ENCODE results near the gene SPAG9. TPM values are rescaled to one million over a fixed set of nuclear protein-coding genes. Genes with fewer than 3 reads are reported as not detected.

The SPAG9 gene
- total and polyA plus RNA-seq, 2 of the 8 experiments (the other 6 are each of a cell fraction or from before 2014, with no cell fraction given), result 9.8 to 63.8 TPM

DNA sequence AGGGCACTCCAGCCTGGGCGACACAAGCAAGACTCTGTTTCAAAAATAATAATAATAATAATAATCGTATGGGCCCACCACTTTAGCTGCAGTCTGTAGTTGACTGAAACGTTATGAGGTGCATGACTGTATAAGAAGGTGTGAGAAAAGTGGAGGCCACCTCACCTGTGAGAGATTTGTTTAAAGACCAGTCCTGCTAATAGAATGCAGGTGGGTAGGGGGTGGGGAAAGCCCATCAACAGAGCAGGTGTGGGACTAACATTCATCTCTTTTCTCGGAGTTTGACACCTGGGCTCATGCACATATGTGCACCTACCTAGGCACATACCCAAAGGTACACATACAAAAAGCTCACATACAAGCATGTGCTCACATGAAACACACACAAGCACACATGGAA is 186.5 kb downstream of the SPAG9 start:
- no peak for TF ChIP-seq JUND (IDR thresholded peaks at IDR 0.05; ENCODE audit: low read length)
- Histone ChIP-seq H4K91ac (replicated peaks; ENCODE audit: insufficient read length, low read length) (peak overlapping the region; percentile 83), H3K4ac (replicated peaks; ENCODE audit: insufficient read length, low read depth, low read length) (no peak overlapping the region), H3K23me2 (ENCODE audit: low read depth, low read length) (peaks cover 3% of the 10 kb centered on the region), H2AK5ac (ENCODE audit: low read depth, low read length) (peak overlapping the region; percentile 26), H4K20me1 (replicated peaks in 1 of 2; ENCODE audit: control insufficient read depth in 1 of 2, insufficient read depth in 2 of 2, low read length in 2 of 2) (peaks cover 0 to 1% of the 10 kb centered on the region in 2 experiments), H2BK12ac (ENCODE audit: low read depth, low read length) (0 out of 2 replicates have a peak overlapping the region, but pooled peaks have one; percentile 71), H3K79me2 (ENCODE audit: control insufficient read depth in 1 of 2, insufficient read depth in 2 of 2, low read length in 2 of 2) (no peaks in the 10 kb centered on the region), H3K36me3 (ENCODE audit: control insufficient read depth in 2 of 4, insufficient read depth in 4 of 4, low read length in 3 of 4) (no peaks in the 10 kb centered on the region), H3K56ac (replicated peaks; ENCODE audit: insufficient read length, low read depth, low read length) (no peak overlapping the region), H2BK20ac (ENCODE audit: low read length) (no peak overlapping the region), H3K79me1 (ENCODE audit: low read depth, low read length) (no peaks in the 10 kb centered on the region), H4K5ac (ENCODE audit: insufficient read length, low read depth, low read length) (no peak overlapping the region), H2BK15ac (ENCODE audit: low read length) (no peak overlapping the region), H3K27me3 (replicated peaks in 1 of 4; ENCODE audit: control insufficient read depth in 3 of 4, extremely low read depth in 1 of 4, insufficient read depth in 3 of 4, low read length in 3 of 4) (peaks cover 0 to 5% (median 4%) of the 10 kb centered on the region in 4 experiments; a peak in 4 of 7 replicates), H3K4me3 (ENCODE audit: extremely low read depth in 1 of 4, insufficient read depth in 2 of 4, low read depth in 3 of 4, low read length in 4 of 4) (no peak overlapping the region), H3K23ac (ENCODE audit: insufficient read length) (no peak overlapping the region), H3K9ac (replicated peaks in 1 of 4; ENCODE audit: extremely low read depth in 1 of 4, low read depth in 3 of 4, low read length in 3 of 4) (no peak overlapping the region), H4K8ac (ENCODE audit: extremely low read depth, insufficient read depth, low read length) (no peak overlapping the region), H2BK120ac (replicated peaks; ENCODE audit: low read depth, low read length) (no peak overlapping the region), H3K4me2 (ENCODE audit: insufficient read depth in 1 of 2, low read depth in 2 of 2, low read length in 2 of 2) (no peak overlapping the region), H2BK5ac (ENCODE audit: low read depth, low read length) (no peak overlapping the region), H3K14ac (ENCODE audit: insufficient read length) (no peak overlapping the region), H2AFZ (ENCODE audit: low read length) (no peak overlapping the region), H3K18ac (ENCODE audit: extremely low read depth, low read length) (no peak overlapping the region), H3K27ac (ENCODE audit: low read depth, low read length) (no peak overlapping the region), H3K4me1 (replicated peaks in 1 of 4; ENCODE audit: control insufficient read depth in 3 of 4, insufficient read depth in 4 of 4, low read length in 3 of 4) (peaks cover 0 to 9% (median 6%) of the 10 kb centered on the region in 4 experiments), H3K9me3 (ENCODE audit: insufficient read depth in 2 of 2, low read depth in 1 of 2, low read length in 1 of 2) (no peaks in the 10 kb centered on the region)
- DNase-seq (ENCODE audit: low read depth in 1 of 2, low spot score in 2 of 2) (no peak), FAIRE-seq (no peak)
- CTCF ChIA-PET (ENCODE audit: partially characterized antibody), result interaction anchor here (1.0 to 1.2 kb wide), 3 partner anchors 10 to 71 kb away, joined by 3 to 4 read pairs (median 4); no protein-coding TSS in a partner anchor
- POLR2A ChIA-PET (ENCODE audit: partially characterized antibody), result interaction anchor here (2.3 to 3.6 kb wide), 2 partner anchors 10 to 68 kb away, joined by 12 to 15 read pairs; partner anchors contain the start of gene TOB1
- 88% methylated on average over 4 of the region's 4 CpGs; no CpG with 5 or more reads in 1 of the 2 experiments for WGBS, 2 experiments (ENCODE audit: extremely low coverage in 1 of 2, insufficient coverage in 1 of 2, insufficient read length in 1 of 2, insufficient replicate concordance in 2 of 2, low coverage in 1 of 2, low lambda C conversion rate in 2 of 2, missing lambda C conversion rate in 1 of 2)

Measured in H1 (cell line).